ENCODE results near the gene GRWD1. TPM values are rescaled to one million over a fixed set of nuclear protein-coding genes. Genes with fewer than 3 reads are reported as not detected.
A peak's percentile ranks its signal among the peaks of the same experiment; 100 is the strongest.

Gene GRWD1
- total and polyA plus RNA-seq, 2 of the 13 experiments (the other 11 are each of a cell fraction or from before 2014, with no cell fraction given): 10.8 to 46.6 TPM

DNA sequence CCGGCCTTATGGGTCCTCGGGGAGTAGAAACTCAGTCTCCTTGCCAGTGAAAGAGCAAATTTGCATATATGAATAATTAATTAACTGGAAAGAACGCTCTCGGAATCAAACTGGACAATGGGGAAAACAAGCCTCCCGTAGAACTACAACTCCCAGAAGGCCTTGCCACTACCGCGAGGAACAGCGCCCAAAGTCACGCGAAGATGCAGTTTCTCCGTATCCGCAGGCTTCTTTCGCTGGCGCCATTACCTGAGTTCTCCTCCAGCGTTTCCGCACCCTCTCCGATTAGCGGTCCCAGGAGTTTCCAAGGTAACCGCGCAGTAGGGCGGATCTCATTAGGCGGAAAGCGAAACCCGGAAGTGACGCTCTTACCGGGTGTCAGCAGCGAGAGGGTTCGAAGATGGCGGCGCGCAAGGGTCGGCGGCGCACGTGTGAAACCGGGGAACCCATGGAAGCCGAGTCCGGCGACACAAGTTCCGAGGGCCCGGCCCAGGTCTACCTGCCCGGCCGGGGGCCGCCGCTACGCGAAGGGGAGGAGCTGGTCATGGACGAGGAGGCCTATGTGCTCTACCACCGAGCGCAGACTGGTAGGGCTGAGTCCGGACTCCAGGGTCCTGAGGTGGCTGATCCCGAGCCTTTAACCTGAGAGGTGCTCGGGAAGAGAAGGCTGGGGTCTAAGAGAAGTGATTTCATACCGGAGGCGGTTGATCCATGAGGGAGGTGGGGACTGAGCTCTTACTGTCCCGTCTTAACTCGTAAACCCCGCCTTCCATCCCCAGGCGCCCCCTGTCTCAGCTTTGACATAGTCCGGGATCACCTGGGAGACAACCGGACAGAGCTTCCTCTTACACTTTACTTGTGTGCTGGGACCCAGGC is at the start of gene GRWD1 (continued):
- TF ChIP-seq, protein P1, sequence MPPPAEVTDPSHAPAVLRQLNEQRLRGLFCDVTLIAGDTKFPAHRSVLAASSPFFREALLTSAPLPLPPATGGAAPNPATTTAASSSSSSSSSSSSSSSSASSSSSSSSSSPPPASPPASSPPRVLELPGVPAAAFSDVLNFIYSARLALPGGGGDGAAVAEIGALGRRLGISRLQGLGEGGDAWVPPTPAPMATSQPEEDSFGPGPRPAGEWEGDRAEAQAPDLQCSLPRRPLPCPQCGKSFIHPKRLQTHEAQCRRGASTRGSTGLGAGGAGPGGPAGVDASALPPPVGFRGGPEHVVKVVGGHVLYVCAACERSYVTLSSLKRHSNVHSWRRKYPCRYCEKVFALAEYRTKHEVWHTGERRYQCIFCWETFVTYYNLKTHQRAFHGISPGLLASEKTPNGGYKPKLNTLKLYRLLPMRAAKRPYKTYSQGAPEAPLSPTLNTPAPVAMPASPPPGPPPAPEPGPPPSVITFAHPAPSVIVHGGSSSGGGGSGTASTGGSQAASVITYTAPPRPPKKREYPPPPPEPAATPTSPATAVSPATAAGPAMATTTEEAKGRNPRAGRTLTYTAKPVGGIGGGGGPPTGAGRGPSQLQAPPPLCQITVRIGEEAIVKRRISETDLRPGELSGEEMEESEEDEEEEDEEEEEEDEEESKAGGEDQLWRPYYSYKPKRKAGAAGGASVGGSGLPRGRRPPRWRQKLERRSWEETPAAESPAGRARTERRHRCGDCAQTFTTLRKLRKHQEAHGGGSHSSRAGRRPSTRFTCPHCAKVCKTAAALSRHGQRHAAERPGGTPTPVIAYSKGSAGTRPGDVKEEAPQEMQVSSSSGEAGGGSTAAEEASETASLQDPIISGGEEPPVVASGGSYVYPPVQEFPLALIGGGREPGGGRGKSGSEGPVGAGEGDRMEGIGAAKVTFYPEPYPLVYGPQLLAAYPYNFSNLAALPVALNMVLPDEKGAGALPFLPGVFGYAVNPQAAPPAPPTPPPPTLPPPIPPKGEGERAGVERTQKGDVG (CRISPR knock-in tag; IDR thresholded peaks at IDR 0.05; ENCODE audit: borderline replicate concordance): peak; percentile 77; the same call in 1 of the 2 replicates
- TF ChIP-seq FOSL1 (CRISPR knock-in tag; IDR thresholded peaks at IDR 0.05; ENCODE audit: borderline replicate concordance) (peak; percentile 4; the same call in 1 of the 2 replicates), ZFP36 (IDR thresholded peaks at IDR 0.05; ENCODE audit: borderline replicate concordance, low read depth, low read length, partially characterized antibody) (no peak), ATRX (CRISPR knock-in tag; IDR thresholded peaks at IDR 0.05; ENCODE audit: borderline replicate concordance) (no peak), ZNF501 (CRISPR knock-in tag; IDR thresholded peaks at IDR 0.05) (peak; percentile 79), HOXA3 (CRISPR knock-in tag; IDR thresholded peaks at IDR 0.05) (peak; percentile 95), GTF2F1 (IDR thresholded peaks at IDR 0.05; ENCODE audit: low read length) (no peak), ASH2L (IDR thresholded peaks at IDR 0.05; ENCODE audit: insufficient read length, low read depth, low read length) (peak; percentile 56), MAFG (CRISPR knock-in tag; IDR thresholded peaks at IDR 0.05) (no peak), NR3C1 (CRISPR knock-in tag; IDR thresholded peaks at IDR 0.05) (no peak), ZNF136 (CRISPR knock-in tag; IDR thresholded peaks at IDR 0.05; ENCODE audit: low read depth) (no peak), SUZ12 (IDR thresholded peaks at IDR 0.05; ENCODE audit: low read depth, low read length) (peak; percentile 56; the same call in 1 of the 2 replicates), ZSCAN29 (CRISPR knock-in tag; conservative IDR thresholded peaks at IDR 0.05) (0 out of 2 replicates have a peak, but pooled peaks have one; percentile 64), POLR2A (IDR thresholded peaks at IDR 0.05; ENCODE audit: insufficient read depth in 1 of 2, low read depth in 2 of 2, low read length in 2 of 2) (peak; percentile 81 to 83), ZNF282 (IDR thresholded peaks at IDR 0.05; ENCODE audit: partially characterized antibody) (no peak), ZNF670 (CRISPR knock-in tag; IDR thresholded peaks at IDR 0.05; ENCODE audit: borderline replicate concordance) (peak; percentile 70; the same call in 1 of the 2 replicates), WIZ (CRISPR knock-in tag; IDR thresholded peaks at IDR 0.05) (0 out of 2 replicates have a peak, but pooled peaks have one; percentile 57), ATM (IDR thresholded peaks at IDR 0.05; ENCODE audit: borderline replicate concordance) (no peak), ZNF563 (CRISPR knock-in tag; IDR thresholded peaks at IDR 0.05) (peak; percentile 42; the same call in 1 of the 2 replicates), ZSCAN25 (CRISPR knock-in tag; IDR thresholded peaks at IDR 0.05) (no peak)
- TF ChIP-seq, protein P2, sequence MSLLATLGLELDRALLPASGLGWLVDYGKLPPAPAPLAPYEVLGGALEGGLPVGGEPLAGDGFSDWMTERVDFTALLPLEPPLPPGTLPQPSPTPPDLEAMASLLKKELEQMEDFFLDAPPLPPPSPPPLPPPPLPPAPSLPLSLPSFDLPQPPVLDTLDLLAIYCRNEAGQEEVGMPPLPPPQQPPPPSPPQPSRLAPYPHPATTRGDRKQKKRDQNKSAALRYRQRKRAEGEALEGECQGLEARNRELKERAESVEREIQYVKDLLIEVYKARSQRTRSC (CRISPR knock-in tag; IDR thresholded peaks at IDR 0.05; ENCODE audit: low read depth): no peak

Data from HepG2 (cell line).